A673 (cell line): ENCODE results near the gene PPM1D. TPM values are rescaled to one million over a fixed set of nuclear protein-coding genes. Genes with fewer than 3 reads are reported as not detected.
"Not testable (repeated sequence)": the region's sequence is repeated elsewhere in the genome, so short reads cannot be mapped to it uniquely, and the experiment has no call there.

Source experiments
- BruUV-seq: library from RNA; stranded (reverse); fragments of 400-500 nt; replicated peaks from 2 replicates; lab custom pipeline; 2021; lab: Mats Ljungman, UMichigan
- CTCF ChIA-PET: fragments of 300-600 bp; sonication (Branson Sonifier 250); formaldehyde crosslinking; loops from one replicate; lab custom pipeline; 2022; ENCODE audit warnings: antibody characterized with exemption; lab: Charles Lee
- POLR2A ChIA-PET: fragments of 300-600 bp; sonication (Branson Sonifier 250); formaldehyde crosslinking; loops from one replicate; lab custom pipeline; 2022; ENCODE audit warnings: antibody characterized with exemption; ENCODE audit not compliant: low non-redundant PET; lab: Charles Lee
- DNase-seq: peaks from one replicate; pipeline ENCODE4 v3.0.0-alpha.2; 2015; ENCODE audit warnings: low spot score
- H3K27ac ChIP-seq: fragments of 200-600 bp; sonication (generic); 2 replicates; pipeline ENCODE4 v1.5.1; 2016; ENCODE audit warnings: mixed run types, low read depth, mild to moderate bottlenecking, mixed read lengths, antibody characterized with exemption, low read length; ENCODE audit not compliant: poor library complexity, severe bottlenecking
- H3K27me3 ChIP-seq: fragments of 200-600 bp; sonication (generic); replicated peaks from 2 replicates; pipeline ENCODE4 v1.6.1; 2017; ENCODE audit warnings: mixed run types, low read depth, mild to moderate bottlenecking, mixed read lengths, antibody characterized with exemption, low read length; ENCODE audit not compliant: insufficient read depth, poor library complexity
- H3K36me3 ChIP-seq: fragments of 200-600 bp; sonication (generic); 2 replicates; pipeline ENCODE4 v1.6.1; 2016; ENCODE audit warnings: mixed run types, mild to moderate bottlenecking, mixed read lengths, antibody characterized with exemption, low read length; ENCODE audit not compliant: insufficient read depth, poor library complexity, severe bottlenecking
- H3K4me1 ChIP-seq: fragments of 200-600 bp; sonication (generic); 2 replicates; pipeline ENCODE4 v1.6.1; 2017; ENCODE audit warnings: mixed run types, mild to moderate bottlenecking, mixed read lengths, antibody characterized with exemption, low read length; ENCODE audit not compliant: insufficient read depth, poor library complexity, severe bottlenecking
- H3K4me3 ChIP-seq: fragments of 200-600 bp; sonication (generic); 2 replicates; pipeline ENCODE4 v1.5.1; 2016; ENCODE audit warnings: low read depth, mixed run types, mild to moderate bottlenecking, mixed read lengths, low read length; ENCODE audit not compliant: poor library complexity, severe bottlenecking
- H3K9me3 ChIP-seq: fragments of 200-600 bp; sonication (generic); 2 replicates; pipeline ENCODE4 v1.6.1; 2016; ENCODE audit warnings: mixed run types, low read depth, mild to moderate bottlenecking, mixed read lengths, antibody characterized with exemption, low read length; ENCODE audit not compliant: poor library complexity, severe bottlenecking
- CTCF ChIP-seq: fragments of 300-800, 200-600 bp; sonication (generic); conservative IDR thresholded peaks from 2 replicates; pipeline ENCODE4 v1.5.1; 2017; ENCODE audit warnings: low read depth, mild to moderate bottlenecking, antibody characterized with exemption, low read length, moderate library complexity, mixed read lengths
- EZH2 ChIP-seq: fragments of 200-600 bp; sonication (generic); IDR thresholded peaks from 2 replicates; pipeline ENCODE4 v1.6.1; 2017; ENCODE audit warnings: borderline replicate concordance, low read depth, mild to moderate bottlenecking, mixed read lengths, antibody characterized with exemption, low read length; ENCODE audit not compliant: poor library complexity, severe bottlenecking
- intact Hi-C: fragments of 100-400 bp; cut with micrococcal nuclease; formaldehyde crosslinking; loops from one replicate; pipeline ENCODE4 v1.10.0; 2022; ENCODE audit not compliant: unreplicated experiment
- total RNA-seq: library from RNA; stranded (reverse); gene quantifications from 2 replicates; pipeline ENCODE4 v1.2.3, GENCODE V29; 2021

Gene PPM1D
- total RNA-seq, 1 experiment from 2014 or later = 17.8 TPM

- Histone ChIP-seq H3K27ac (no peak overlapping the region), H3K4me3 (no peak overlapping the region), H3K9me3 (no peaks in the 10 kb centered on the region), H3K4me1 (no peaks in the 10 kb centered on the region), H3K36me3 (no peaks in the 10 kb centered on the region), H3K27me3 (no peaks in the 10 kb centered on the region)
- DNase-seq = no peak
- POLR2A ChIA-PET = no interaction called here
- intact Hi-C loops = no loop called here
- no peak for TF ChIP-seq EZH2
- no peak for TF ChIP-seq CTCF
- CTCF ChIA-PET = no interaction called here
- BruUV-seq = no TSS peak
Observed at GRCh38 chr17:60590070-60590469, 9.9 kb upstream of the PPM1D start.

GRCh38 chr17:60592750-60593149 lies 7.2 kb upstream of the PPM1D start:
- no peaks in the 10 kb centered on the region for H3K36me3 ChIP-seq
- no peaks in the 10 kb centered on the region for H3K27me3 ChIP-seq
- DNase-seq = no peak
- no peaks in the 10 kb centered on the region for H3K9me3 ChIP-seq
- H3K4me1 ChIP-seq = no peaks in the 10 kb centered on the region
- TF ChIP-seq CTCF = no peak
- no peak for TF ChIP-seq EZH2
- ChIA-PET CTCF (no interaction called here), POLR2A (no interaction called here)
- H3K4me3 ChIP-seq = no peak overlapping the region
- no peak overlapping the region for H3K27ac ChIP-seq
- no TSS peak for BruUV-seq
- intact Hi-C loops = no loop called here

GRCh38 chr17:60593441-60594036 lies 6.5 kb upstream of the PPM1D start:
- POLR2A ChIA-PET = interaction anchor here (0.6 kb wide), 1 partner anchor 290 kb away, joined by 9 read pairs; no protein-coding TSS in a partner anchor
- H3K36me3 ChIP-seq, BruUV-seq, H3K9me3 ChIP-seq, H3K4me3 ChIP-seq, intact Hi-C loops, H3K27ac ChIP-seq, CTCF ChIA-PET, H3K4me1 ChIP-seq, H3K27me3 ChIP-seq, DNase-seq: not testable (repeated sequence)

GRCh38 chr17:60594170-60594569 lies 5.8 kb upstream of the PPM1D start:
- H3K27me3 ChIP-seq, H3K4me3 ChIP-seq, CTCF ChIA-PET, H3K9me3 ChIP-seq, BruUV-seq, H3K4me1 ChIP-seq, H3K27ac ChIP-seq, H3K36me3 ChIP-seq, DNase-seq, intact Hi-C loops: not testable (repeated sequence)
- POLR2A ChIA-PET = interaction anchor here (0.6 kb wide), 1 partner anchor 291 kb away, joined by 9 read pairs; no protein-coding TSS in a partner anchor
